A673 (cell line): Measurements from ENCODE around the gene IL25.

Source experiments
- EZH2 ChIP-seq: fragments of 200-600 bp; sonication (generic); IDR thresholded peaks from 2 replicates; pipeline ENCODE4 v1.6.1; 2017; ENCODE audit warnings: borderline replicate concordance, low read depth, mild to moderate bottlenecking, mixed read lengths, antibody characterized with exemption, low read length; ENCODE audit not compliant: poor library complexity, severe bottlenecking
- TF ChIP-seq, protein P1 (sequence below): fragments of 300-800, 200-600 bp; sonication (generic); conservative IDR thresholded peaks from 2 replicates; pipeline ENCODE4 v1.5.1; 2017; ENCODE audit warnings: low read depth, mild to moderate bottlenecking, antibody characterized with exemption, low read length, moderate library complexity, mixed read lengths

- TF ChIP-seq, protein P1, sequence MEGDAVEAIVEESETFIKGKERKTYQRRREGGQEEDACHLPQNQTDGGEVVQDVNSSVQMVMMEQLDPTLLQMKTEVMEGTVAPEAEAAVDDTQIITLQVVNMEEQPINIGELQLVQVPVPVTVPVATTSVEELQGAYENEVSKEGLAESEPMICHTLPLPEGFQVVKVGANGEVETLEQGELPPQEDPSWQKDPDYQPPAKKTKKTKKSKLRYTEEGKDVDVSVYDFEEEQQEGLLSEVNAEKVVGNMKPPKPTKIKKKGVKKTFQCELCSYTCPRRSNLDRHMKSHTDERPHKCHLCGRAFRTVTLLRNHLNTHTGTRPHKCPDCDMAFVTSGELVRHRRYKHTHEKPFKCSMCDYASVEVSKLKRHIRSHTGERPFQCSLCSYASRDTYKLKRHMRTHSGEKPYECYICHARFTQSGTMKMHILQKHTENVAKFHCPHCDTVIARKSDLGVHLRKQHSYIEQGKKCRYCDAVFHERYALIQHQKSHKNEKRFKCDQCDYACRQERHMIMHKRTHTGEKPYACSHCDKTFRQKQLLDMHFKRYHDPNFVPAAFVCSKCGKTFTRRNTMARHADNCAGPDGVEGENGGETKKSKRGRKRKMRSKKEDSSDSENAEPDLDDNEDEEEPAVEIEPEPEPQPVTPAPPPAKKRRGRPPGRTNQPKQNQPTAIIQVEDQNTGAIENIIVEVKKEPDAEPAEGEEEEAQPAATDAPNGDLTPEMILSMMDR: no peak
- TF ChIP-seq EZH2: no peak
These were observed 31.3 kb downstream of the IL25 start for GRCh38 chr14:23403908-23404307.
